ENCODE results near the gene CTSS. TPM values are rescaled to one million over a fixed set of nuclear protein-coding genes. Genes with fewer than 3 reads are reported as not detected.
A peak's percentile ranks its signal among the peaks of the same experiment; 100 is the strongest.
"Not testable (repeated sequence)": the region's sequence is repeated elsewhere in the genome, so short reads cannot be mapped to it uniquely, and the experiment has no call there.

CTSS gene
- total RNA-seq, 1 experiment from 2014 or later = 0.66 TPM

GRCh38 chr1:150793778-150794177 is 28.2 kb upstream of the CTSS start:
- CTCF ChIA-PET; DNase-seq (ENCODE audit: low spot score); H3K4me3 Mint-ChIP-seq; H3K9me3 Mint-ChIP-seq; POLR2A ChIA-PET; H3K27ac Mint-ChIP-seq; H3K36me3 Mint-ChIP-seq; H3K27me3 Mint-ChIP-seq (ENCODE audit: low read depth); ATAC-seq: not testable (repeated sequence)
- peaks cover 19% of the 10 kb centered on the region for H3K4me1 Mint-ChIP-seq
- TF ChIP-seq ZNF121 (CRISPR knock-in tag; IDR thresholded peaks at IDR 0.05) = peak; percentile 58; the same call in 1 of the 2 replicates

- no peak for DNase-seq (ENCODE audit: low spot score)
- ChIA-PET POLR2A (no interaction called here), CTCF (no interaction called here)
- ATAC-seq = no peak
- no peak overlapping the region for H3K27ac Mint-ChIP-seq
- H3K4me1 Mint-ChIP-seq = peaks cover 13% of the 10 kb centered on the region
- no peaks in the 10 kb centered on the region for H3K36me3 Mint-ChIP-seq
- TF ChIP-seq RELA (CRISPR knock-in tag; IDR thresholded peaks at IDR 0.05; ENCODE audit: borderline replicate concordance) (no peak), ARID4B (CRISPR knock-in tag; IDR thresholded peaks at IDR 0.05; ENCODE audit: borderline replicate concordance) (no peak), PREB (CRISPR knock-in tag; IDR thresholded peaks at IDR 0.05; ENCODE audit: borderline replicate concordance) (no peak), TEAD4 (CRISPR knock-in tag; IDR thresholded peaks at IDR 0.05) (no peak), MAX (CRISPR knock-in tag; IDR thresholded peaks at IDR 0.05) (no peak), ZNF416 (CRISPR knock-in tag; IDR thresholded peaks at IDR 0.05) (no peak), CDX4 (CRISPR knock-in tag; IDR thresholded peaks at IDR 0.05; ENCODE audit: borderline replicate concordance) (no peak), ATF1 (CRISPR knock-in tag; IDR thresholded peaks at IDR 0.05) (no peak), KAT7 (CRISPR knock-in tag; IDR thresholded peaks at IDR 0.05; ENCODE audit: borderline replicate concordance) (no peak), NR1H2 (CRISPR knock-in tag; IDR thresholded peaks at IDR 0.05) (no peak), USF1 (CRISPR knock-in tag; IDR thresholded peaks at IDR 0.05) (no peak), SMAD3 (CRISPR knock-in tag; IDR thresholded peaks at IDR 0.05; ENCODE audit: borderline replicate concordance) (no peak)
- no peak overlapping the region for H3K4me3 Mint-ChIP-seq
- no peaks in the 10 kb centered on the region for H3K27me3 Mint-ChIP-seq (ENCODE audit: low read depth)
- peaks cover 5% of the 10 kb centered on the region; the same call in 1 of the 2 replicates for H3K9me3 Mint-ChIP-seq
Observed at GRCh38 chr1:150793221-150793620, 27.6 kb upstream of the CTSS start.

GRCh38 chr1:150791585-150791984 is 26.0 kb upstream of the CTSS start:
- peaks cover 5% of the 10 kb centered on the region; the same call in 1 of the 2 replicates for H3K9me3 Mint-ChIP-seq
- DNase-seq (ENCODE audit: low spot score) (no peak), ATAC-seq (no peak)
- H3K4me3 Mint-ChIP-seq = no peak overlapping the region
- CTCF ChIA-PET = no interaction called here
- H3K4me1 Mint-ChIP-seq = no peaks in the 10 kb centered on the region; the same call in 1 of the 2 replicates
- peak overlapping the region; percentile 6; the same call in 1 of the 2 replicates for H3K27ac Mint-ChIP-seq
- H3K36me3 Mint-ChIP-seq = no peaks in the 10 kb centered on the region
- no peaks in the 10 kb centered on the region for H3K27me3 Mint-ChIP-seq (ENCODE audit: low read depth)
- POLR2A ChIA-PET = no interaction called here
- TF ChIP-seq ETV6 (CRISPR knock-in tag; IDR thresholded peaks at IDR 0.05) (no peak), ZNF532 (CRISPR knock-in tag; IDR thresholded peaks at IDR 0.05; ENCODE audit: borderline replicate concordance) (no peak), ZBTB43 (CRISPR knock-in tag; IDR thresholded peaks at IDR 0.05) (no peak), IRF2 (CRISPR knock-in tag; IDR thresholded peaks at IDR 0.05; ENCODE audit: borderline replicate concordance, low read depth) (no peak), CTCF (IDR thresholded peaks at IDR 0.05) (no peak)

Data from WTC11 (cell line).